ENCODE measurements around the gene TMPRSS3.

DNA sequence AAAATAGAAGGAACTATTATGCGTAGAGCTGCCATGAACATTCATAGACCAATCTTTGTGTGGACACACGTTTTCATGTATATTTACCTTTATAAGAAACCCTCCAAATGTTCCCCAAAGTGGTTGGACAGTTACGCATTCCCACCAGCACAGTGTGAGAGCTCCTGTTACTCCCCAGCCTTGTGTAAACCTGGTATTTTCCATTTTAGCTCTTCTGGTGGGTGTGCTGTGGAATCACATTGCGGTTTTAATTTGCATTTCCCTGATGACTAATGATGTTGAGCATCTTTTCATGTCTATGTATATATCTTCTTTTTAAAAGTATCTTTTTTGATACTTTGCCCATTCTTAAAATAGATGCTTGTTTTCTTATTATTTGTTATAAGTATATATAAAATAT, 4.7 kb upstream of the TMPRSS3 start:
- TF ChIP-seq, protein P1, sequence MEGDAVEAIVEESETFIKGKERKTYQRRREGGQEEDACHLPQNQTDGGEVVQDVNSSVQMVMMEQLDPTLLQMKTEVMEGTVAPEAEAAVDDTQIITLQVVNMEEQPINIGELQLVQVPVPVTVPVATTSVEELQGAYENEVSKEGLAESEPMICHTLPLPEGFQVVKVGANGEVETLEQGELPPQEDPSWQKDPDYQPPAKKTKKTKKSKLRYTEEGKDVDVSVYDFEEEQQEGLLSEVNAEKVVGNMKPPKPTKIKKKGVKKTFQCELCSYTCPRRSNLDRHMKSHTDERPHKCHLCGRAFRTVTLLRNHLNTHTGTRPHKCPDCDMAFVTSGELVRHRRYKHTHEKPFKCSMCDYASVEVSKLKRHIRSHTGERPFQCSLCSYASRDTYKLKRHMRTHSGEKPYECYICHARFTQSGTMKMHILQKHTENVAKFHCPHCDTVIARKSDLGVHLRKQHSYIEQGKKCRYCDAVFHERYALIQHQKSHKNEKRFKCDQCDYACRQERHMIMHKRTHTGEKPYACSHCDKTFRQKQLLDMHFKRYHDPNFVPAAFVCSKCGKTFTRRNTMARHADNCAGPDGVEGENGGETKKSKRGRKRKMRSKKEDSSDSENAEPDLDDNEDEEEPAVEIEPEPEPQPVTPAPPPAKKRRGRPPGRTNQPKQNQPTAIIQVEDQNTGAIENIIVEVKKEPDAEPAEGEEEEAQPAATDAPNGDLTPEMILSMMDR (IDR thresholded peaks at IDR 0.05) = no peak
- TF ChIP-seq POLR2A (IDR thresholded peaks at IDR 0.05) (no peak), POLR2AphosphoS5 (IDR thresholded peaks at IDR 0.05) (no peak)
